Mucosa of descending colon (tissue), 3 donors: ENCODE results near the gene STXBP6. TPM values are rescaled to one million over a fixed set of nuclear protein-coding genes. Genes with fewer than 3 reads are reported as not detected.

Experiments used
- ATAC-seq: fragments of 200-7000 bp; cut with Tn5 transposase; one replicate; pipeline ENCODE4 v1.9.1; 2020; ENCODE audit warnings: mild to moderate bottlenecking, moderate library complexity
- DNase-seq, 3 donors: peaks; one replicate each; pipeline ENCODE4 v3.0.0-alpha.2; 2020
- H3K36me3 ChIP-seq: fragments of 200-600 bp; one replicate; pipeline ENCODE4 v1.8.0; 2021; ENCODE audit warnings: low read depth, mild to moderate bottlenecking
- H3K4me1 ChIP-seq: fragments of 200-600 bp; one replicate; pipeline ENCODE4 v1.8.0; 2021; ENCODE audit warnings: low read depth, mild to moderate bottlenecking
- H3K4me3 ChIP-seq: fragments of 200-600 bp; one replicate; pipeline ENCODE4 v1.8.0; 2021; ENCODE audit warnings: mild to moderate bottlenecking
- H3K9me3 ChIP-seq: fragments of 200-600 bp; one replicate; pipeline ENCODE4 v1.8.0; 2021; ENCODE audit warnings: mild to moderate bottlenecking
- CTCF ChIP-seq: fragments of 200-600 bp; IDR thresholded peaks from one replicate; pipeline ENCODE4 v1.8.0; 2022; ENCODE audit warnings: antibody characterized with exemption, mild to moderate bottlenecking
- intact Hi-C, 2 donors: fragments of 100-400 bp; cut with DNase I in 1 of 2; cut with micrococcal nuclease in 1 of 2; formaldehyde crosslinking; loops; one replicate each; pipeline versions ENCODE4 v1.11.0 to v1.11.1; 2022; cut with DNase I, micrococcal nuclease
- total RNA-seq, 3 donors: library from RNA; stranded (reverse); fragmentation: NEBNext Ultra II Directional in 2 of 3; extraction: Animal tissue kit (Norgen Biotek cat#: 25700) in 2 of 3; gene quantifications; one replicate each; pipeline versions ENCODE4 v1.2.1 to v1.2.4, GENCODE V29; 2021 to 2023
- donor health status: DM: no; HTN: no; CAD: no; lungs with moderate emphysema.
- donor health status: DM: no; HTN: no; CAD: no.
- donor health status: DM: no; HTN: yes; CAD: no.

The STXBP6 gene
- total RNA-seq, 3 donors from 2014 or later, result 10.9 to 25.9 (median 19.8) TPM

GRCh38 chr14:24876996-24877395, 173.0 kb downstream of the STXBP6 start:
- Histone ChIP-seq H3K36me3 (no peaks in the 10 kb centered on the region), H3K9me3 (no peaks in the 10 kb centered on the region), H3K4me1 (peaks cover 5% of the 10 kb centered on the region), H3K4me3 (no peak overlapping the region)
- ATAC-seq (no peak), DNase-seq (no peak)
- intact Hi-C loops, result no loop called here
- TF ChIP-seq CTCF, result no peak

DNA sequence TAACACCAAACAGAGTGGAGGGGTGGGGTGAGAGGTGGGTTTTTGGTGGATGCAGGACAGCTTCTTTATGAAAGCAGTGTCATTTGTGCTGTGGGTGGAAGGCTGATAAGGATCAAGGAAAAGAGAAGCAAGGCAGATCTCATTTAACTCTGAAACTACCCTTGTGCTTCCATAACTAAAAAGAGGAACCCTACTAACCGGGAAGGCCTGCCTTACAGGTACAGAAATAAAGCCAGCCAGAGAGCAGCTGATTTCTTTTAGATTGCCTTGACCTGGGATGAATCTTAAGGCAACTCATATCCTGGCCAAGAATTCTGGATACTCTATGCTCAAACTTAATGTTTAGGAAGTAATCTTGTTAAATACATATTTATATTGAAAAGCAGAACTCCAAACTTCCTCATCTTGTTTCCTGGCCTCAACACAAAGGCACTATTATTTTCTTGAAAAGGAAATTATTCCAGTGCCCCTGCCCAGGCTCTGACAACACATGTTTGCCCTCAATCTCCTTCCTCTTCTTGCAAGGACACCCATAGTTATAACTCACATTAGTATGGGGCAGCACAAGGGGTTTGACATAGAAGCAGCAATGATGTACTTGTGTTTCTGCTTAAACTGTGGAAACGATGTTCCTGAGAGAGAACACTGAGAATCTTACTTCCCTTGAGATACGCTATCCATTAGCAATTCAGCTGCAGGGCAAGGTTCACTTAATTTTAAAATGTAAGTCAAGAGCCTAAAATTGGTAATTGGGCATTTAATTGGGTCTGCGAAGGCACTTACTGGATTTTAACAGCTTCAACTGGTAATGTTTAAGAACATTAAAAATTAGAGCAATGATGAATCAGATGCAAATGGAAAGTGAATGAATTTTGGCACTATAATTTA, 173.7 kb downstream of the STXBP6 start:
- ATAC-seq (peak; percentile 64), DNase-seq (no peak)
- Histone ChIP-seq H3K9me3 (no peaks in the 10 kb centered on the region), H3K4me1 (peaks cover 5% of the 10 kb centered on the region), H3K4me3 (no peak overlapping the region), H3K36me3 (no peaks in the 10 kb centered on the region)
- no peak for TF ChIP-seq CTCF
- intact Hi-C loops, result no loop called here

GRCh38 chr14:24875203-24875838, 174.6 kb downstream of the STXBP6 start:
- ATAC-seq, result no peak
- no peaks in the 10 kb centered on the region for H3K9me3 ChIP-seq
- DNase-seq, result no peak
- intact Hi-C loops, result no loop called here
- H3K4me1 ChIP-seq, result peaks cover 5% of the 10 kb centered on the region
- no peak for TF ChIP-seq CTCF
- no peak overlapping the region for H3K4me3 ChIP-seq
- H3K36me3 ChIP-seq, result no peaks in the 10 kb centered on the region

GRCh38 chr14:24874514-24875202, 175.3 kb downstream of the STXBP6 start:
- ATAC-seq (peak; percentile 83), DNase-seq (peak in 2 of 3 donors; percentile 27 to 28)
- intact Hi-C loops, result no loop called here
- Histone ChIP-seq H3K4me1 (peaks cover 5% of the 10 kb centered on the region), H3K36me3 (no peaks in the 10 kb centered on the region), H3K9me3 (no peaks in the 10 kb centered on the region), H3K4me3 (no peak overlapping the region)
- TF ChIP-seq CTCF, result no peak

DNA sequence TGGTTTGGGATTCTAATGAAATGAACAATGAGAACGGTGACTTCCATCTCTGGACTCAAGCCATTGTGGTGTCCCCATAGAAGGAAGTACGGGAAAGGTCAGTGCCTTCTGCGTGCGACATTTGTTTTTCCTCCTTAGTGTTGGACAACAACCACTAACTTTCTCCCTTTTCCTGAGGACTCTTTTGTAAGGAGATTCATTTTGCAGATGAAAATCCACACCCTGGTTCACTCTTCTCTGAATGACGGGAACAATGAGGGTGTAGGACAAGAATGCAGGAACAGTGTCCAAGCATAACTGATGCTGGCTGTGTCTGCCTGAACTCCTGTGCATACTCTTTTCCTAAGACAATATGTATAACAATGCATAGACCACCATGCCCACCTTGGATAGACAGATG, 176.4 kb downstream of the STXBP6 start:
- ATAC-seq, result no peak
- no peaks in the 10 kb centered on the region for H3K9me3 ChIP-seq
- H3K36me3 ChIP-seq, result no peaks in the 10 kb centered on the region

More for the DNA sequence above, 176.4 kb downstream of the STXBP6 start:
- no peak for DNase-seq
- Histone ChIP-seq H3K4me3 (no peak overlapping the region), H3K4me1 (peaks cover 5% of the 10 kb centered on the region)
- intact Hi-C loops, result no loop called here
- TF ChIP-seq CTCF, result no peak
